Activated CD8-positive, alpha-beta T cell treated with anti-CD3 and anti-CD28 coated beads, Interleukin-2, amount 10 ng/mL, durations not matched to agents 7 days and 5 days (primary cell): ENCODE results near the gene AHSG. TPM values are rescaled to one million over a fixed set of nuclear protein-coding genes. Genes with fewer than 3 reads are reported as not detected.

Source experiments
- ATAC-seq: fragments of 150-1000 bp; cut with Tn5 transposase; one replicate; pipeline ENCODE4 v1.10.0; 2021; ENCODE audit warnings: moderate library complexity
- CTCF ChIA-PET: fragments of 350-600 bp; sonication (Branson Sonifier 250); formaldehyde crosslinking; loops from one replicate; lab custom pipeline; 2021; ENCODE audit warnings: antibody characterized with exemption; lab: Charles Lee
- POLR2A ChIA-PET: fragments of 350-600 bp; sonication (Branson Sonifier 250); formaldehyde crosslinking; loops from one replicate; lab custom pipeline; 2021; ENCODE audit warnings: antibody characterized with exemption; lab: Charles Lee
- DNase-seq: peaks from one replicate; pipeline ENCODE4 v3.0.0-alpha.2; 2020
- H3K27ac Mint-ChIP-seq: one replicate; pipeline ENCODE4 v1.8.0; 2021; ENCODE audit warnings: mild to moderate bottlenecking, mixed read lengths
- H3K27me3 Mint-ChIP-seq: one replicate; pipeline ENCODE4 v1.8.0; 2021; ENCODE audit warnings: low read depth, mixed read lengths
- H3K36me3 Mint-ChIP-seq: one replicate; pipeline ENCODE4 v1.8.0; 2021; ENCODE audit warnings: low read depth, mixed read lengths
- H3K4me1 Mint-ChIP-seq: one replicate; pipeline ENCODE4 v1.8.0; 2021; ENCODE audit warnings: low read depth, mixed read lengths
- H3K4me3 Mint-ChIP-seq: one replicate; pipeline ENCODE4 v1.8.0; 2021; ENCODE audit warnings: mild to moderate bottlenecking, mixed read lengths
- H3K9me3 Mint-ChIP-seq: one replicate; pipeline ENCODE4 v1.8.0; 2022; ENCODE audit warnings: mixed read lengths; ENCODE audit not compliant: insufficient read depth
- total RNA-seq, 2 experiments: library from RNA; stranded (reverse); gene quantifications; one replicate each; pipeline ENCODE4 v1.2.3, GENCODE V29; 2021

AHSG gene
- total RNA-seq, 2 experiments from 2014 or later = not detected

DNA sequence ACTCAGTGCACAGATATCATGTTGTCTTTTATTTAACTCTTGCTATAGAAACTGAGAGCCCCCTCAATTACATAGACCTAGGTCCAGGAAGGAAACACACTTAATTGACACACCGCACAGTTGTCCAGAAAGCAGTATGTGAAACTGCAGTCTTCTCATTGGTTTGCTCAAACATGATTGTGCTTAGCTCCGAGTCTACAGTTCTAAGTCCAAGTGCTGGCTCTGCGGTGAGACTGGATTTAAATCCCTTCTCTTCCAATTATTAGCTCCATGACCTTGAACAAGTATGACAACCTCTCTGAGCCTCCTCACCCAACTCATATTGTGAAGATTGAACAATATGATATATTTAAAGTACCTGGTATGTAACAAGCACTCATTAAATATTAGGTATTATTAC lies 19.0 kb upstream of the AHSG start:
- H3K27me3 Mint-ChIP-seq = peaks cover 4% of the 10 kb centered on the region
- H3K27ac Mint-ChIP-seq = no peak overlapping the region
- ChIA-PET CTCF (interaction anchor here (6.5 kb wide), 1 partner anchor 22 kb away, joined by 87 read pairs; the partner anchor contains the start of gene AHSG), POLR2A (no interaction called here)
- peaks cover 11% of the 10 kb centered on the region for H3K4me1 Mint-ChIP-seq
- H3K4me3 Mint-ChIP-seq = no peak overlapping the region
- H3K9me3 Mint-ChIP-seq = no peaks in the 10 kb centered on the region
- ATAC-seq (no peak), DNase-seq (no peak)
- H3K36me3 Mint-ChIP-seq = no peaks in the 10 kb centered on the region

DNA sequence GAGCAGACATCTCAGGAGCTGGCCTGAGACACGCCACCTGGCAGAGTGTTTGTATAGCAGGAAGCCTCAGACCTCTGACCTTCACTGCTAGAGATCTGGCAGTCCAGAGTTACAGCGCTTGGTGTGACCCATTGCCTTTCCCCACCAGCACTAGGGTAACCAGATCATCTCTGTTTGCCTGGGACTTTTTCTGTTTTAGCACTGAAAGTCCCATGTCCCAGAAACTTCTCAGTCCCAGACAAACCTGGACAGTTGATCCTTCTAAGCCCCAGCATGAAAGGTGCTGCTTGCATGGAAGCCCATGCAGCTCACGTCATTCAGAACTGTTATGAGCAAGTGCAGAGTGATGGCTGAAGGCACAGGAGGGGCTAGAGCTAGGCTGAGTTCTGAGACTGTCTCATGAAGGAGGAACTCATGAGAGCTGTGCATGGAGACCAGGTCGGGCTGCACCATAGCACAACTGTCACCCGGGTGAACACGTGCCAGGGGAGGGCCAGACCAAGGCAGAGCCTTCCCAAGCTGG lies 18.2 kb upstream of the AHSG start:
- no peak for ATAC-seq
- Mint-ChIP-seq H3K4me1 (peaks cover 7% of the 10 kb centered on the region), H3K27ac (no peak overlapping the region), H3K9me3 (no peaks in the 10 kb centered on the region), H3K27me3 (peaks cover 4% of the 10 kb centered on the region), H3K4me3 (no peak overlapping the region), H3K36me3 (no peaks in the 10 kb centered on the region)
- POLR2A ChIA-PET = no interaction called here
- DNase-seq = no peak
- CTCF ChIA-PET = interaction anchor here (6.5 kb wide), 1 partner anchor 21 kb away, joined by 87 read pairs; the partner anchor contains the start of gene AHSG

DNA sequence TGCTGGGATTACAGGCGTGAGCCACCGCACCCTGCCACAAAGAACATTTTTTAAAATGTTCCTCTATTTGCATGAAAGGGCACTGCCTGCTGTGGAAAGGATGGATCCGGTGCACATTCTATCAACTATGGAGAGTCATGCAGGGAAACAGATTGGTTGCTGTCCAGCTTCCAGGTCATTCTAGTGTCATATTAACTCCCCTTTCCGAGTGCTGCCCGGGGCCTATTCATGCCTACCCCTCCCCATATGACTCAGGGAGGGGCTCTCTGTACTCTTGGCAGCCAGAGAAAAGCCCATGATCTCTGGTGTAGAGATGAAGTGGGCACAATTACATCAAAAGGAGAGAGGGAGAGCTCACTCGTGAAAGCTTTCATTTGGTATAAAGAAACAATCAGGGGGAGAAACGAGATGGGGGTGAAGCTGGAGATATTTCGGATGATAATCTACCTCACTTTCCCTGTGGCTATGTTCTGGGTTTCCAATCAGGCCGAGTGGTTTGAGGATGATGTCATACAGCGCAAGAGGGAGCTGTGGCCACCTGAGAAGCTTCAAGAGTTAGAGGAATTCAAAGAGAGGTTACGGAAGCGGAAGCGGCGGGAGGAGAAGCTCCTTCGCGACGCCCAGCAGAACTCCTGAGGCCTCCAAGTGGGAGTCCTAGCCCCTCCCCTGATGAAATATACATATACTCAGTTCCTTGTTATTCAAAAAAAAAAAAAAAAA lies 16.1 kb upstream of the AHSG start:
- no peak overlapping the region for H3K27ac Mint-ChIP-seq
- peaks cover 4% of the 10 kb centered on the region for H3K27me3 Mint-ChIP-seq
- H3K4me1 Mint-ChIP-seq = no peaks in the 10 kb centered on the region
- CTCF ChIA-PET = interaction anchor here (0.9 to 1.8 kb wide), 4 partner anchors 18 to 225 kb away, joined by 3 to 10 read pairs (median 4); no protein-coding TSS in a partner anchor
- ATAC-seq = no peak
- H3K36me3 Mint-ChIP-seq = no peaks in the 10 kb centered on the region
- no peaks in the 10 kb centered on the region for H3K9me3 Mint-ChIP-seq
- POLR2A ChIA-PET = interaction anchor here (0.7 kb wide), 1 partner anchor 187 kb away, joined by 3 read pairs; the partner anchor contains the start of gene EIF4A2
- no peak for DNase-seq
- no peak overlapping the region for H3K4me3 Mint-ChIP-seq

DNA sequence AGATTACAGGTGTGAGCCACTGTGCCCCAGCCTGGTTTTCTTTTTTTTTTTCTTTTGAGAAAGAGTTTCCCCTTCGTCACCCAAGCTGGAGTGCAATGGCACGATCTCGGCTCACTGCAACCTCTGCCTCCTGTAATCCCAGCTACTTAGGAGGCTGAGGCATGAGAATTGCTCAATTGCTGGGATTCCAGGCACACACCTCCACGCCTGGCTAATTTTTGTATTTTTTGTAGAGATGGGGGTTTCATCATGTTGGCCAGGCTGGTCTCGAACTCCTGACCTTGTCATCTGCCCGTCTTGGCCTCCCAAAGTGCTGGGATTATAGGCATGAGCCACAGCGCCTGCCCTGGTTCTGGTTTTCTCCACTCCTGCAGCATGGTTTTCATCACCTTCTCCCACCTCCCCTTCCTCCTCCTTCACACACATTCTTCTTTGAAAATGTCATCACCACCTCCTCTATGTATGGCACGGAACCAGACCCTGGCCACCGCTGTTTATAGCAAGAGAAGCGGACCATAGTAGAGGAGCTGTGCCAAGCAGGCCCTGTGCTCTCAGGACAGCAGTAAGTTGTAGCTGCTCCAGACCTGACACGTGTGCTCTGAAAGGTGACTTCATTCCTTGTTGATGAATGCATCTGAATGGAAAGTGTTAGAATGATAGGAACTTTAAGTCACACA lies 14.6 kb upstream of the AHSG start:
- Mint-ChIP-seq H3K27me3 (peaks cover 3% of the 10 kb centered on the region), H3K4me3 (no peak overlapping the region), H3K27ac (no peak overlapping the region), H3K9me3 (no peaks in the 10 kb centered on the region), H3K4me1 (no peaks in the 10 kb centered on the region), H3K36me3 (no peaks in the 10 kb centered on the region)
- CTCF ChIA-PET = interaction anchor here (1.1 kb wide), 1 partner anchor 17 kb away, joined by 3 read pairs; no protein-coding TSS in a partner anchor
- no peak for DNase-seq
- ATAC-seq = no peak
- POLR2A ChIA-PET = no interaction called here

DNA sequence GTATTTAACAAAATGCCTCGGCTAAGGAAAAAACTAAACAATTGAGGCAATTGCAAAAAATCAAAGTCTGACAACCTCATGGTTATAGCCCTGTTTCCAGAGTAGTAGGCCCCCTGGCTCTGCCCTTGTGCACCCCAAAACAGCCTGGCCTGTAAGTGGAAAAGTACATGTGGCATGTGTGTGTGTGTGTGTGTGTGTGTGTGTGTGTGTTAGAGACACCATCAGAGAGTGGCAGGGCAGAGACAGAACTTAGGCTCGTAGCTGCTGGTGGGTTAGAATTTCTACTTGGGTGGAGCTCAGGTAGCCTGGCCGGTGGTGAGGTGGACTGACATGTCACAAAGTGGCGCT lies 14.1 kb upstream of the AHSG start:
- Mint-ChIP-seq H3K36me3 (no peaks in the 10 kb centered on the region), H3K27ac (no peak overlapping the region), H3K9me3 (no peaks in the 10 kb centered on the region), H3K4me1 (no peaks in the 10 kb centered on the region), H3K4me3 (no peak overlapping the region), H3K27me3 (peaks cover 2% of the 10 kb centered on the region)
- DNase-seq (no peak), ATAC-seq (no peak)
- POLR2A ChIA-PET = no interaction called here
- CTCF ChIA-PET = interaction anchor here (1.1 kb wide), 1 partner anchor 16 kb away, joined by 3 read pairs; no protein-coding TSS in a partner anchor

DNA sequence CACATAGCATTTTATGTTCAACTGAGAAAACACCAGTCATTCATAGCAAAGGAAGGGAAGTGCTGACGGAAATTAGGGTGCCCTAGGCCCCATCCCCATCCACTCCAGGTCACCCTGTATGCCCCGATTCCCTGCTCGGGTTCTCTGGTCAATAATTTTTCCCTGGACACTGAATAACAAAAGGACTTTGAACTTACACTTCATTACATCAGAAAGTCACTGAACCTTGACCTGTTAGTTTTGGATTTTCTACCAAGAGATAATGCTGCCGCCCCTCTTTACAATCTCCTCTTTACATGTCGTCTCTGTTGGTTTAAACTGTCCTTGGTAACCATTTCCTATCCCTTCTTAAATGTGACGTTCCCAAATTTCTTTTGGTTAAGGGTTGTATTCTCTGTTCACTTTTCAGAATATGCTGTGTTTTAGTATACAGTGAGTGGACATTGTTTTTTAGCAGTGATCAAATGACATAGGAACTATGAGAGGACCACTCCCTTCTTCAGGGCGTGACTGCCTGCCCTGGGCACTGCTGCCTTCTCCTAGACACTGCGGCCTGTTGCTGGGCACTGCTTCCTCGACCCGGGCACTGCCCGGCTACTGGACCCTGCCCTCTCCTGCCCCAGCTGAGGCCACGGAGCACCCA lies 13.6 kb upstream of the AHSG start:
- H3K9me3 Mint-ChIP-seq = no peaks in the 10 kb centered on the region
- H3K27me3 Mint-ChIP-seq = peaks cover 2% of the 10 kb centered on the region
- H3K4me3 Mint-ChIP-seq = no peak overlapping the region
- CTCF ChIA-PET = interaction anchor here (1.1 to 2.9 kb wide), 3 partner anchors 16 to 59 kb away, joined by 3 to 13 read pairs (median 4); no protein-coding TSS in a partner anchor
- H3K36me3 Mint-ChIP-seq = no peaks in the 10 kb centered on the region
- no peak for DNase-seq
- ATAC-seq = no peak
- no peak overlapping the region for H3K27ac Mint-ChIP-seq
- POLR2A ChIA-PET = no interaction called here
- no peaks in the 10 kb centered on the region for H3K4me1 Mint-ChIP-seq

DNA sequence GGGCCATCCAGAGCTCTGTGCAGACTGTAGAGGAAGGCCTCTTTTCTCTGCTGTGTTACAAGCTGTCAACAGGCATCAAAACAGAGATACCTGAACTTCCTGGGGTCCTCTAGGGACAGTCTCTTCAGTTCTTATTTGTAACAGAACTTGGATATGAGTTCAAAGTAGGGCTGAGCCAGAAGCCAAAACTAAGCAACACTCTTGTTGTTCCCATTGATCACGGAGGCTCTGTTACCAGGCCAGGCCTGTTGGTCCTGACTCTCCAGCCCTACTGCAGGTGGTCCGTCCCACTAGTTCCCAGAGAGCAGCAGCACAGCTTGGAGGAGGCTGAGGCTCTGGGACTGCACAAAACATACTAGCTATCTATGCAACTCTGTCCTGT lies 13.1 kb upstream of the AHSG start:
- Mint-ChIP-seq H3K27ac (no peak overlapping the region), H3K36me3 (no peaks in the 10 kb centered on the region), H3K9me3 (no peaks in the 10 kb centered on the region), H3K4me3 (no peak overlapping the region), H3K4me1 (no peaks in the 10 kb centered on the region), H3K27me3 (peaks cover 2% of the 10 kb centered on the region)
- ATAC-seq (no peak), DNase-seq (no peak)
- POLR2A ChIA-PET = no interaction called here
- CTCF ChIA-PET = interaction anchor here (1.7 to 2.9 kb wide), 2 partner anchors 15 to 59 kb away, joined by 4 to 13 read pairs; no protein-coding TSS in a partner anchor

DNA sequence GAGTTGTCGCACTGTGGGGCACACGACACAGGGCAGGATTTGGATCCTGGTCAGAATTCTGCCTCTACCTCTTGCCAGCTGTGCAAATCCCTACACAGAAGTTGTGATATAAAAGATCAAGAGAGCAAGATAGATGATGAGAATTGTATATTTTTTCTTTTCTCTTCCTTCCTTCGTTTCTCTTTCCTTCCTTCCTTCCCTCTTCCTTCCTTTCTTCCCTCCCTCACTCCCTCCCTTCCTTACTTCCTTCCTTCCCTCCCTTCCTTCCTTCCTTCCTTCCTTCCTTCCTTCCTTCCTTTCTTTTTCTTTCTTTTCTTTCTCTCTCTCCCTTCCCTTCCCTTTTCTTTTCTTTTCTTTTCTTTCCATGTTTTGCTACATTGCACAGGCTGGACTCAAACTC lies 12.0 kb upstream of the AHSG start:
- ATAC-seq = no peak
- H3K4me3 Mint-ChIP-seq = no peak overlapping the region
- DNase-seq = no peak
- no peaks in the 10 kb centered on the region for H3K36me3 Mint-ChIP-seq
- CTCF ChIA-PET = interaction anchor here (1.7 to 2.9 kb wide), 3 partner anchors 14 to 60 kb away, joined by 4 to 13 read pairs (median 9); no protein-coding TSS in a partner anchor
- no peaks in the 10 kb centered on the region for H3K27me3 Mint-ChIP-seq
- no peaks in the 10 kb centered on the region for H3K4me1 Mint-ChIP-seq
- POLR2A ChIA-PET = no interaction called here
- H3K9me3 Mint-ChIP-seq = no peaks in the 10 kb centered on the region
- no peak overlapping the region for H3K27ac Mint-ChIP-seq

DNA sequence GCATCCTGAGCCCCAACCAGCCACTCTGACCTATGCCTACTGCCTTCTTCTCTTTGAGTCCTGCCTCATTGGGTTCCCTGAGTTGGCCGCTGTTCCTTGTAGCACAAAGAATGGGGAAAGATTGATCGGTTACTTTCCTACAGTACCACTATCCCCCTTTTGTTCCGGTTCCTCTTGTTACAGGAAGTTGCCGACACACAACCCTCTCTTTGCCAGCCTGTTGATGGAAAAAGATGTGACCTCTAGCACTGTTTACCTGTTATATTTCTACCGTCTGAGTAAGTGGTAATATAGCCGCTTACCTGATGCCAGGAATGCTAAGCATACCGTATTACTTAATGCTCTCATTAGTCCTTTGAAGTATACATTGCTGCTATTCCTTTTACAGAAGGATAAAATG lies 9.7 kb upstream of the AHSG start:
- POLR2A ChIA-PET = no interaction called here

DNA sequence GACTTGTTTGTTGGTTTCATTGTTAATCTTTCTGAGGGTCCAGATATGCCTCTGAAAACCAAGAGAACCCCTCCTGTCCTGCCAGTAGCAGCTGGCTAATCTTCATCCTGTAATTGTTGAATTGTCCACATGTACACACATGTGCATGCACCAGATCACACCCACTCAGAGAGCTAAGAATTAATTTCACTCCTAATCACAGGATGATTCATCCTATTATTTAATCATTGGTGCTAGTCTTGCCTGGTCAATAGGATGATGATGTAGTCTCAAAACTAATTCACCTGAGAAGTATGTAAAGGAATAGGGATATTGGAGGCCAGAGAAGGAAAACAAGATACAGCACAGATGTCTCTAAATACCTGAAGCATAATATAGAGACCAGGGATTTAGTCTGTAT lies 7.8 kb upstream of the AHSG start:
- Mint-ChIP-seq H3K4me3 (no peak overlapping the region), H3K36me3 (no peaks in the 10 kb centered on the region), H3K9me3 (no peaks in the 10 kb centered on the region), H3K27ac (no peak overlapping the region), H3K27me3 (peaks cover 2% of the 10 kb centered on the region), H3K4me1 (no peaks in the 10 kb centered on the region)
- POLR2A ChIA-PET = no interaction called here
- DNase-seq (no peak), ATAC-seq (no peak)
- CTCF ChIA-PET = interaction anchor here (0.6 to 2.7 kb wide), 4 partner anchors 9 to 628 kb away, joined by 3 to 26 read pairs (median 6); no protein-coding TSS in a partner anchor

More for the DNA sequence above, 9.7 kb upstream of the AHSG start:
- Mint-ChIP-seq H3K36me3 (no peaks in the 10 kb centered on the region), H3K9me3 (no peaks in the 10 kb centered on the region), H3K27ac (no peak overlapping the region), H3K27me3 (peaks cover 2% of the 10 kb centered on the region), H3K4me3 (no peak overlapping the region), H3K4me1 (no peaks in the 10 kb centered on the region)
- CTCF ChIA-PET = interaction anchor here (1.2 to 2.7 kb wide), 2 partner anchors 11 to 14 kb away, joined by 8 to 26 read pairs; no protein-coding TSS in a partner anchor
- DNase-seq = no peak
- no peak for ATAC-seq
